RWPE2 (cell line): Measurements from ENCODE around the gene THUMPD3.

Experiments
- ATAC-seq: fragments of 200-7000 bp; cut with Tn5 transposase; 3 replicates; pipeline ENCODE4 v1.9.1; 2021; ENCODE audit warnings: low read depth
- DNase-seq: peaks from one replicate; pipeline ENCODE4 v3.0.0-alpha.2; 2020; ENCODE audit warnings: low spot score
- H3K27ac ChIP-seq: fragments of 450-650 bp; 2 replicates; pipeline ENCODE4 v1.5.1; 2017; ENCODE audit warnings: mild to moderate bottlenecking; ENCODE audit not compliant: poor library complexity, severe bottlenecking
- H3K27me3 ChIP-seq: fragments of 250-450 bp; sonication (Bioruptor Pico); 2 replicates; pipeline ENCODE4 v1.5.1; 2021; ENCODE audit warnings: mild to moderate bottlenecking, moderate library complexity; ENCODE audit not compliant: insufficient read depth, poor library complexity, severe bottlenecking
- H3K36me3 ChIP-seq: fragments of 250-450 bp; sonication (Bioruptor Pico); 2 replicates; pipeline ENCODE4 v1.5.1; 2020; ENCODE audit warnings: low read depth, mild to moderate bottlenecking, moderate library complexity
- H3K4me1 ChIP-seq: fragments of 250-450 bp; sonication (Bioruptor Pico); 2 replicates; pipeline ENCODE4 v1.5.1; 2021; ENCODE audit warnings: mild to moderate bottlenecking, moderate library complexity; ENCODE audit not compliant: insufficient read depth, poor library complexity, severe bottlenecking
- H3K4me3 ChIP-seq: fragments of 250-450 bp; sonication (Bioruptor Pico); 2 replicates; pipeline ENCODE4 v1.5.1; 2021; ENCODE audit warnings: mild to moderate bottlenecking, moderate library complexity; ENCODE audit not compliant: severe bottlenecking
- H3K9me3 ChIP-seq: fragments of 250-450 bp; sonication (Bioruptor Pico); 2 replicates; pipeline ENCODE4 v1.5.1; 2021; ENCODE audit warnings: mild to moderate bottlenecking, moderate library complexity; ENCODE audit not compliant: severe bottlenecking
- TF ChIP-seq, protein P1 (sequence below): fragments of 450-650 bp; IDR thresholded peaks from one replicate; pipeline ENCODE4 v1.5.1; 2017; ENCODE audit warnings: mild to moderate bottlenecking, moderate library complexity; ENCODE audit not compliant: poor library complexity, severe bottlenecking

The THUMPD3 gene

GRCh38 chr3:9406856-9407626 is 44.2 kb downstream of the THUMPD3 start:
- Histone ChIP-seq H3K36me3 (peaks cover 36% of the 10 kb centered on the region), H3K27ac (no peak overlapping the region), H3K27me3 (no peaks in the 10 kb centered on the region), H3K4me3 (no peak overlapping the region), H3K9me3 (no peaks in the 10 kb centered on the region), H3K4me1 (peaks cover 40% of the 10 kb centered on the region)
- TF ChIP-seq, protein P1, sequence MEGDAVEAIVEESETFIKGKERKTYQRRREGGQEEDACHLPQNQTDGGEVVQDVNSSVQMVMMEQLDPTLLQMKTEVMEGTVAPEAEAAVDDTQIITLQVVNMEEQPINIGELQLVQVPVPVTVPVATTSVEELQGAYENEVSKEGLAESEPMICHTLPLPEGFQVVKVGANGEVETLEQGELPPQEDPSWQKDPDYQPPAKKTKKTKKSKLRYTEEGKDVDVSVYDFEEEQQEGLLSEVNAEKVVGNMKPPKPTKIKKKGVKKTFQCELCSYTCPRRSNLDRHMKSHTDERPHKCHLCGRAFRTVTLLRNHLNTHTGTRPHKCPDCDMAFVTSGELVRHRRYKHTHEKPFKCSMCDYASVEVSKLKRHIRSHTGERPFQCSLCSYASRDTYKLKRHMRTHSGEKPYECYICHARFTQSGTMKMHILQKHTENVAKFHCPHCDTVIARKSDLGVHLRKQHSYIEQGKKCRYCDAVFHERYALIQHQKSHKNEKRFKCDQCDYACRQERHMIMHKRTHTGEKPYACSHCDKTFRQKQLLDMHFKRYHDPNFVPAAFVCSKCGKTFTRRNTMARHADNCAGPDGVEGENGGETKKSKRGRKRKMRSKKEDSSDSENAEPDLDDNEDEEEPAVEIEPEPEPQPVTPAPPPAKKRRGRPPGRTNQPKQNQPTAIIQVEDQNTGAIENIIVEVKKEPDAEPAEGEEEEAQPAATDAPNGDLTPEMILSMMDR: no peak
- ATAC-seq (no peak), DNase-seq (no peak)

DNA sequence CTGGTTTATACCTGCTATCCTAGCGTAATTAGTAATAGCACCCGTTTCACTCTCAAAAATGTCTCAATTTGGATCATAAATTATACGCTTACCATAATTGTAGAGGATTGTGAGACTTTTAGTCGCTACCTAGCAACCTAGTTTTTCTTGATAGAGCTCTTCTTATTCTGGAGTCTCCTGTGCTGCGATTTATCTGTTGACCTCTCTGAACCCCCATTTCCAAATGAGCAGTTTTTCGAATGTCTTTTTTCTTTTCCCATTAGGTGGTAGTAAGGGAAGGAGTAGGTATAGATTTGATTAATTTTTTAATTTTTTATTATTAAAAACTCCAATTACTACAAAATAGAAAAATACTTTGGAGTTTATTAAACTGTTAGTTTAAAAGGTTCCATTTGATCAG is 45.2 kb downstream of the THUMPD3 start:
- Histone ChIP-seq H3K4me3 (no peak overlapping the region), H3K27me3 (no peaks in the 10 kb centered on the region), H3K36me3 (peaks cover 43% of the 10 kb centered on the region), H3K27ac (no peak overlapping the region), H3K4me1 (peaks cover 35% of the 10 kb centered on the region), H3K9me3 (no peaks in the 10 kb centered on the region)
- DNase-seq (no peak), ATAC-seq (no peak)
- TF ChIP-seq, protein P1: no peak

GRCh38 chr3:9408546-9408945 is 45.7 kb downstream of the THUMPD3 start:
- Histone ChIP-seq H3K9me3 (no peaks in the 10 kb centered on the region), H3K36me3 (peaks cover 48% of the 10 kb centered on the region), H3K4me1 (peaks cover 30% of the 10 kb centered on the region), H3K27ac (no peak overlapping the region), H3K4me3 (no peak overlapping the region), H3K27me3 (no peaks in the 10 kb centered on the region)
- ATAC-seq: no peak
- DNase-seq: no peak
- TF ChIP-seq, protein P1: no peak

DNA sequence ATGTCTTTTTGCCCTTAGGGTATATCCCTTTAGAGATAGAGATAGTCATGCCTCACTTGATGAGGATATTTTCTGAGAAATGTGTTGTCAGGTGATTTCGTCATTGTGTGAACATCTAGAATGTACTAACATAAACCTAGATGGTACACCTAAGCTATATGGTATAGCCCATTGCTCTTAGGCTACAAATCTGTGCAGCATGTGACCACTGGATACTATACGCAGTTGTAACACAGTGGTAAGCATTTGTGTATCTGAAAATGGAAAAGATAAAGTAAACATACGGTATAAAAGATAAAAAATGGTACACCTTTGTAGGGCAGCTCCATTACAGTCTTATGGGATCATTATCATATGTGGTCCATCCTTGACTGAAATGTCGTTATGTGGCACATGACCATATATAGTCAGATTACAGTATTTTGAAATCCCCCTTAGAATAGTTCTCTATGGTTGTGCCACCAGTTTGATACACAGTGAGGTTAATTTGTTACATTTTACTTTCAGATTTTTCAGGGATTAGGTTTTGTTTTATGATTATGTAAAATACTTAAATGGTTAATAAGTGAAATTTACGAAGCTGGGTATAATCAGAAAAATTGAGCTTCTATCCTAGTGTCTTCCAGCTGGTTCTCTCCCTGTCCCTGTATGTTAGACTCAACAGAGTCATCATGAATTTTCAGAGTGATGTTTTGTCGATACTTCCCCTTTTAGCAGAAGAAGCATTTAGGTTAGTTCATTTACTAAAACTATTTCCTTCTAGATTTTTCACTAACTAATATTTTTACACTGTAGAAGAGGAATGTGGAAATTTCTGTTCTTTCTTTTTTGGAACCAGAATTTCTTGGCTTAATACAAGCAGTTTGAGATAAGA is 47.4 kb downstream of the THUMPD3 start:
- no peaks in the 10 kb centered on the region for H3K9me3 ChIP-seq
- H3K27ac ChIP-seq: no peak overlapping the region
- TF ChIP-seq, protein P1: no peak
- H3K4me1 ChIP-seq: peaks cover 26% of the 10 kb centered on the region
- no peak for DNase-seq
- H3K4me3 ChIP-seq: no peak overlapping the region
- no peak for ATAC-seq
- H3K36me3 ChIP-seq: peaks cover 62% of the 10 kb centered on the region
- no peaks in the 10 kb centered on the region for H3K27me3 ChIP-seq
